HG03457 (cell line): ENCODE results near the gene DERA.
"Not testable (repeated sequence)": the region's sequence is repeated elsewhere in the genome, so short reads cannot be mapped to it uniquely, and the experiment has no call there.

Experiments used
- ATAC-seq: cut with Tn5 transposase; IDR thresholded peaks from one replicate; pipeline ENCODE4 v1.9.1; 2021; ENCODE audit warnings: moderate number of reproducible peaks; ENCODE audit not compliant: unreplicated experiment

The DERA gene

DNA sequence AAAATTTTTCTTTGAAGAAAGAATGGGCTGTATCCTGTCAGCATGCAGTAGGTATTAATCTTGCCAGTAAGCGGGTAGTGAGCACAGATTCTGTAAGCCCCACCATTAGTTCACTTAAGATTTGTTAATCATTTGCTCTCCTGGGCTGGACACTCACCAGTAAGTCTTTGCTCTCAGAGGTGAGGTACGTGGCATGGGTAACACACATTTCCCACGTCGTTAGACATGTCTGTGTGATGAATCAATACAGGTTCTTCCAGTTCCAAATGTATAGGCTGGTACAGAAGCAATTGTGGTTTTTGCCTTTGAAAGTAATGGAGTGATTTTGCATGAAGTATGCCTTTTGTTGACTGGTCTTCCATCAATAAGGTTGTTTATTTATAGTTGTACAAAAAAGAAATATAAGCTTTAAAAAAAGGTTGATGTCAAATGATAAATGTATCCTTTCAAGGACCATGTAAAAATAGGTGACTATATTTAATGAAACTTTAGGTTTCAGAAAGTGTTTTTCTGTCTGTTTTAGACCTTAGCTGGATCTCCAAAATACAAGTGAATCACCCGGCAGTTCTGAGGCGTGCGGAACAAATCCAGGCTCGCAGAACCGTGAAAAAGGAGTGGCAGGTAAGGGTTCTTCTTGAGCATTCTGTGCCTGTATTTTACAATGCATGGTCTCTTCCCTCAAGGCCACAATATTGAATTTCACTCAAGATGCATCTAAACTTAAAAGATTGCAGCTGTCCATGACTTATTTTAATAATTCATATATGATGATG lies 45.5 kb downstream of the DERA start:
- ATAC-seq = no peak

GRCh38 chr12:15962760-15963159 lies 51.6 kb downstream of the DERA start:
- no peak for ATAC-seq

- no peak for ATAC-seq
These were observed 52.1 kb downstream of the DERA start for GRCh38 chr12:15963271-15963670.

GRCh38 chr12:15966426-15966825 lies 55.3 kb downstream of the DERA start:
- no peak for ATAC-seq

DNA sequence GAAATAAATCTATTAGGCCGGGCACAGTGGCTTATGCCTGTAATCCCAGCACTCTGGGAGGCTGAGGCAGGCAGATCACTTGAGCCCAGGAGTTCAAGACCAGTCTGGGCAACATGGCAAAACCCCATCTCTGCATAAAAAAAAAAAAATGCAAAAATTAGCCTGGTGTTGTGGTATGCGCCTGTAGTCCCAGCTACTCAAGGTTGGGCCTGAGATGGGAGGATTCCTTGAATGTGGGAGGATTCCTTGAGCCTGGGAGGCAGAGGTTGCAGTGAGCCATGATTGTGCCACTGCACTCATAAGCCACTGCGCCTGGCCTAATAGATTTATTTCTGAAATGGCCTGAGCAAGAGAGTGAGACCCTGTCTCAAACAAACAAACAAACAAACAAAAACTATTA lies 55.9 kb downstream of the DERA start:
- ATAC-seq = not testable (repeated sequence)

DNA sequence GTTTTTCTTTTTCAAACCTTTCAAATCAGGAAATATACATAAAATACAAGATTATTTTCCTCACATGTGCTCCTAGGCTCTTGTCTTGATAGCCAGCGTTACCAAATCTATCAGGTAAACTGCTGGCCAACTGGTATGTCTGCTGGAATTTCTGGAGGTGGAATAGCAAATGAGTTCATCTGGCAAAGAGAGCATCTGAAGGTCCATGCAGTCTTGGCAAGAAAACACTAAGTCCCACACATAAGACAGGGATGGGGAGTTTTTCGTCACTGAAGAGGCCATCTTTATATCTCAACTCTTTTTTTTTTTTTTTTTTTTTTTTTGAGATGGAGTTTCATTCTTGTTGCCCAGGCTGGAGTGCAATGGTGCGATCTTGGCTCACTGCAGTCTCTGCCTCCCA lies 60.1 kb downstream of the DERA start:
- no peak for ATAC-seq

GRCh38 chr12:15972894-15973293 lies 61.8 kb downstream of the DERA start:
- ATAC-seq = no peak

DNA sequence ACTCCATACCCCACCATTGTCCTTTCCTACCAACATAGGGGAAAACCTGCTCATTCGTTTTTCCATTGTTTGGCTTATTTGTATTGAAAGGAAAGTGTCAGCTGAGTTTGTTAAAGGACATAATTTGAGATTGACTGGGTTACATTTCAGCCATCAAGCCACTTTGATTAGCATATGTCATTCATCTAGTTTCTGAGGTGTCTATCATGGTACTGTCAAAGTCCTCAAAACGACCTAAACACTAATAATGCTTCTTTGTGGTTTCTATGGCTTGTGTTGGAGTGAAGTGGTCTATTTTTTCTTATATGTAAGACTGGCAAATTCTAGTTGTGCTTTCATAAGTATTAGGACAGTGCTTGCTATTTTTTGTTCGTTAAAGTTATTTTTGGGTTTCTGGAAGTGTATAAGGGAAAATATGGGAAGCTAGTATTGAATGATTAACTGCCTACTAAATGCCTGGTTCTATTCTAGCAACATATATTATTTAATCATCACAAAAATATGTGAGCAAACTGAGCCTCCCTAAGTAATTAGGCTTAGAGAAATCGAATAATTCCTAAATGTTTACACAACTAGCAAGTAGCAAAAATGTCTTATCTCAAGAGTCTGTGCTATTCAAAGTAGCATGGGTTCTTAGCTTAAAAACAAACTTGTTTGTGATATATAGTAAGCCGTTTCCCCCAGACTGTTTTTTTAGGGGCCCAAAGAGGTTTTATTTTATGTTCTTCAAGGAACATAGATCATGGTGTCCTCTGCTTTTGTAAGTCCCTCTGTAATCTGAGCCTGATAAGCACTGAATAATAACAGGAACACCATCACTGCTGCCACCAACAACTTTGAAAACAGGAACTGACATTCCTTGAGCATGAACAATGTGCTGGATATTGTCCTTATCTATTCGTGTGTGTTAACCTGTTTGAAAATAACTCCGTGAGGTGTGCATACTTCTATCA lies 67.1 kb downstream of the DERA start:
- ATAC-seq = no peak

- peak; percentile 69 for ATAC-seq
These were observed 68.3 kb downstream of the DERA start for GRCh38 chr12:15979096-15980092.

DNA sequence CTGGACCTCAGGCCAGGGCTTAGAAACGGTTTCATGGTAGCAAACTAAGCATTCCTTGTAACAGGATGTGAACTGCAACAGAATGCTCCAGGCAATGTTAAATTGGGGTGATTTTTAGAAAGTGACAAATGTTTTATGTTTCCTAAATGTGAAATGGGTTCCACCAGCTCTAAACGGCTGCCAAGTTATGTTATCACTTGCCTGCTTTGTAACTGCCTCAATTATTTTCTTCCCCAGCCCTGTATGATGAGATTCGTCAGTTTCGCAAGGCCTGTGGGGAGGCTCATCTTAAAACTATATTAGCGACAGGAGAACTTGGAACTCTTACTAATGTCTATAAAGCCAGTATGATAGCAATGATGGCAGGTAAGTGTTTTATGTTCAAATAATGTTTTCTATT lies 70.9 kb downstream of the DERA start:
- ATAC-seq = no peak

DNA sequence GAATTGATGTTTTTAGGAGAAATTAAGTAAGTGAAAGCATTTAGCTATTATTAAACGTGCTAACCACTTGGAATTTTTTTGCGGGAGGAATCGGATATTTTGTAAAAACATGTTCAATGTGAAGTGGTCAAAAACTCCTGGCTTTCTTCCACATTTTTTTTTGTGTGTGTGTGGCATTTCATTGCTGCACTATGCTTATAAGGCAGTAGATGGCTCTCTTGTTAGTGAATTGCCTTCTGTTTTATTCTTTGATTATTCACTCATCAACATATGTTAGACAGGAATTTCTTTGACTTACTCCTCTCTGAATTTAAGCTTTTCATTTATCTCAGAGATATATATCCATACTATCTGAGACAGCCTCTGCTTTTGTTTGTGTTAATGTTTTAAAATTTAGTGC lies 71.3 kb downstream of the DERA start:
- no peak for ATAC-seq

- no peak for ATAC-seq
These were observed 71.8 kb downstream of the DERA start for GRCh38 chr12:15982921-15983320.

DNA sequence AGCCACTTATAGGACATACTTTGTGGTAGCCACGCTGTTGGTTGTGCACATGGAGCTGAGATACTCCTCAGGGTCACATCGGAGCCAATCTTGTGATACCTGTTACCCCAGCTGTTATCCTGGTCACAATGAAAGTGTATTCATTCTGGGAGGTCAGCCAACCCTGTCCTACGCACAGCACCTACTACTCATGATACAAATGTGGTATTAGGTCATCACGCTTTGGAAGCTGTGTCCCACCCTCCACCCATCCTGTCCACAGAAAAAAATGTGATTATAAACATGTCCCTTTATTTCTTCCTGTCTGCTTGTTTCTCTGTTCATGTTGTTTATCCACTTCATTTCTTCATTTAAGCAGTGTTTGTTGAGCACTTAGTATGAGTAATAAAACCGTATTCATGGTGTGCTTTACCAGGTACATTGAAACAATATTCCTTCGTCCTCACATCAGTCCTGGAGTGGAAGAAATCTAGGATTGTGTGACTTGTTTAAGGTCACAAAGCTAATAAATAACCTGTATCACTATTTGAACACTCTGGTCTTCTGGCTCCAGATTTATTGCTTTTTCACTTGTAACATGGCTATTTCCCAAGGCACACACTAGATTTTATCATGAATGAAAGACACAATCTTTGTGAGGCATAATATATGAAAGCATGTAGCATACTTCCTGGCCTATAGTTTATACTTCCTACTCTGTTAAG lies 73.1 kb downstream of the DERA start:
- ATAC-seq = no peak

GRCh38 chr12:15984963-15985362 lies 73.8 kb downstream of the DERA start:
- ATAC-seq = no peak

- no peak for ATAC-seq
These were observed 76.6 kb downstream of the DERA start for GRCh38 chr12:15987696-15988095.

DNA sequence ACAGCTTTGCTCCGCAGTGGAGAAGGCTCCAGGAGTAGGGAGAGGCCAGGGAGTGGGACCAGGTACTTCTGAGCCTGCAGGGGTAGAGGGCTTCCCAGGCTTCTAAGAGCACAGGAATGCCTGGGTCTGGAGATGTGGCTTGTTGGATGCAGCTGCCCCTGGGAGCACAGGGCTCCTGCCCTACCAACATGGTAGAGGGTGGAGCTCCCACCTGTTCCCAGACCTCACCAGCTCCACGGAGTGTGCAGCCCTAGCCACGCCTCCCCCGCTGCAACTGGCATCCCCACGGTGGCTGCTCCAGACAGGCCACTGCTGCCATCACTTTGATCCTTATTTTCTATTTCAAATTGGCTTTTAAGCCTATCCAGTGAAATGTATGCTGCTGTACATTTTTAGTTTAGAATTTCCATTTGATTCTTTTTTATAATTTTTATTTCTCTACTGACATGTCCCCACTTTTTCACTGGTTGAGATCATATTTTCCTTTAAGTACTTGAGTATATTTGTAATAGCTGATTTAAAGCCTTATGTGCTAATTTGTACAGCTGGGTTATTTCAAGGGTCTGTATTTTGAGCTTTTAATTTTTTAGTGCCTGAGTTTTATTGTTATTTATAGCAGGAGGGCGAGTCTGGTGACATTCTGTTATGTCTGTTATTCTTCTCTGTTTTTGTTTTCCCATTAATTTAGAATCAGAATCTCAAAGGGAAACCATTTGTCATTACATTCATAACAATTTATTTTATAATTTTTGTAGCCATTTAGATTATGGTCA lies 78.0 kb downstream of the DERA start:
- ATAC-seq = no peak

DNA sequence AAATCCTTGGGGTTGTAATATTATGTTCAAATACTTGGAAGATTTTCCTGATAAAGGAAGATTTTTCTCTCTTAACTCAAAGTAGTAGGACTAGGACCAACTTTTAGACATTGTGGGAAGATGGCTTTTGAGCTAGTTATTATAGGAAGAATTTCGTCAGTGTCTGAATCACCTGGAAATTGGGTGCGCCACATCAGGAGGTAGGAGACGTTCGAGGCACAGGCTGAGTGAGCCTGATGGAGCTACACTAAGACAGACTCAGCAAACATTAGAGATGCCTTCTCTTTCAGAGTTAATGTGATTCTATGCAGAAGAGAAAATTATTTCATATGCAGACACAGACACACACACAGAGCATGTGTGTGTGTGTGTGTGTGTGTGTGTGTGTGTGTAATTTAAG lies 84.7 kb downstream of the DERA start:
- ATAC-seq = no peak

GRCh38 chr12:15996254-15996653 lies 85.1 kb downstream of the DERA start:
- ATAC-seq = no peak

DNA sequence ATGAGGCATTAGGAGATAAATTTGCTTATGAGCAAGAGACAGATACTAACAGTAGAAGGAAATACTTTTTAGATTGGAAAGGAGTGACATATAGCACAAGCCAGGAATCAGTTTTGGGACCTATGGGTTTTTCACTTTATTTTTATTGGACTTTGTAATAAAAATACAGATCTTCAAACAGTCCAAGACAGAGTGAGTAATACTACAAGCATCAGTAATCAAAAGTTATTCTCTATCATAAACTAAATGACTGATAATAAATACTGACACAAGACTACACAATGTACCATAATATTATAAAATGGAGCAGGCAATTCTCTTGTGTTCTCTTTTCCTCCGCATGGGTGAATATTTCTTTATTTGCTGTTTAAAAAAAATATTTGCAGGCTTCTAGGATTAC lies 85.8 kb downstream of the DERA start:
- ATAC-seq = no peak
